Measurements from ENCODE around the gene ABCB8. TPM values are rescaled to one million over a fixed set of nuclear protein-coding genes. Genes with fewer than 3 reads are reported as not detected.
"Not testable (repeated sequence)": the region's sequence is repeated elsewhere in the genome, so short reads cannot be mapped to it uniquely, and the experiment has no call there.

Gene ABCB8
- total RNA-seq, 1 donor = 27.5 TPM

DNA sequence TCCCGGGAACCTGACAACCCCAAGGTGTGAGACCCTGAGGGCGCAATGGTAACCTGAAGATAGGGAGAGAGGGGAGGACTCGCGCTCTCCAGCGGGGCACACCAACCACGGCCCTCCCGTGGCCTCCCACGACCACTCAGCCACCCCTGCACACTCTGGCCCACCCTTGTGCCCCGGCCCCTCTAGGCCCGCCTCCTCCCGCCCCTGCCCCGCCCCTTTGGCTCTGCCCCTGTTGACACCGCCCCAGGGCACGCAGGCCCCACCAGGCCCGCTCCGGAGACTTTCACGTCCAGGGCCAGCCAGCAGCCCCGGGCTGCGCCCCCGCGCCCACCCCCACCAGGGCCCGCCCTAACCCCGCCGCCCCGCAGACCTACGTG, 14.9 kb upstream of the ABCB8 start:
- DNase-seq (ENCODE audit: low read depth in 2 of 3, low spot score in 2 of 3) = no peak

DNA sequence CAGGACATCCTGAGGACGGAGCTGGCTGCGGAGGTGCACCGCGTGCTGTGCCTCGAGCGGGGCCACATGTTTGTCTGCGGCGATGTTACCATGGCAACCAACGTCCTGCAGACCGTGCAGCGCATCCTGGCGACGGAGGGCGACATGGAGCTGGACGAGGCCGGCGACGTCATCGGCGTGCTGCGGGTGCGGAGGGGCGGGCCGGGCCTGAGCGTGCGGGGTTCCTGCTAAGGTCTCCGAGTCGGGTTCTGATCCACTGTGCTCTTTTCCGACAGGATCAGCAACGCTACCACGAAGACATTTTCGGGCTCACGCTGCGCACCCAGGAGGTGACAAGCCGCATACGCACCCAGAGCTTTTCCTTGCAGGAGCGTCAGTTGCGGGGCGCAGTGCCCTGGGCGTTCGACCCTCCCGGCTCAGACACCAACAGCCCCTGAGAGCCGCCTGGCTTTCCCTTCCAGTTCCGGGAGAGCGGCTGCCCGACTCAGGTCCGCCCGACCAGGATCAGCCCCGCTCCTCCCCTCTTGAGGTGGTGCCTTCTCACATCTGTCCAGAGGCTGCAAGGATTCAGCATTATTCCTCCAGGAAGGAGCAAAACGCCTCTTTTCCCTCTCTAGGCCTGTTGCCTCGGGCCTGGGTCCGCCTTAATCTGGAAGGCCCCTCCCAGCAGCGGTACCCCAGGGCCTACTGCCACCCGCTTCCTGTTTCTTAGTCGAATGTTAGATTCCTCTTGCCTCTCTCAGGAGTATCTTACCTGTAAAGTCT, 14.3 kb upstream of the ABCB8 start:
- DNase-seq (ENCODE audit: low read depth in 2 of 3, low spot score in 2 of 3) = peak; percentile 91 to 97 (median 96)

DNA sequence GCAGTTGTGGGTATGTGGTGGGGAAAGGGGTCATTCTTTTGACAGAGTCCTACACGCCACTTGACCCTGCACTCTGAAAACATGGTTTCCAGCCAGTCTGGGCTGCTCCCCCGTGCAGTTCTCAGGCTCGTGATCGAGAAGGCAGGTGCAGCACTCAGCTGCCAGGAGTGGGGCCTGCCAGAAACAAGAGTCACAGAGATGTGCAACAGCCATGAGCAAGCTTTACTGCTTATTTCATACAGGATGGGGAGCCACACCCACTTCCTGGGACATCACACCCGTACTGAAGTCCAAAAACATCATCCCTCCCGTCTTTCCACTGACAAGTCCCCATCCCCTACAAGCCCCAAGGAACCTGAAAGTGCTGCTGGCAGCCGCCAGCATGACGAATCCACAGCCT, 13.3 kb upstream of the ABCB8 start:
- DNase-seq (ENCODE audit: low read depth in 2 of 3, low spot score in 2 of 3) = no peak

DNA sequence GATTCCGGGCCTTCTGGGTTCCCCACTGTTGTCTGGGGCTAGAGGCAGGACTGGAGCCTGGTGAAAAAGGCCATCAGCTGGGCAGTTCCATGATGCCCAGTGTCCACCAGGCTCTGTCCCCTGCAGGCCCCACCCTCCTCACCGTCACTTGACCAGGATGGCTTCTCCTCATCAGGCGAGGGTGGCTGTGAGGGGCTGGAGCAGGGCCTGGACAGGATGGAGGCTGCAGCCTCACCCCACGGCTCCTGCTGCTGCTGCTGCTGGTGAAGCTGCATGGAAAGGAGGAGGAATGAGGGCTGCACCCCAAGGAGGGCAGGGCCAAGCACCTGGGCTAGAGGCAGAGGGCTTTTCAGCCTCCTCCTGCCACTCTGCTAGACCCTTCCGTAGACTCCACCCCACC, 12.3 kb upstream of the ABCB8 start:
- DNase-seq (ENCODE audit: low read depth in 2 of 3, low spot score in 2 of 3) = no peak

DNA sequence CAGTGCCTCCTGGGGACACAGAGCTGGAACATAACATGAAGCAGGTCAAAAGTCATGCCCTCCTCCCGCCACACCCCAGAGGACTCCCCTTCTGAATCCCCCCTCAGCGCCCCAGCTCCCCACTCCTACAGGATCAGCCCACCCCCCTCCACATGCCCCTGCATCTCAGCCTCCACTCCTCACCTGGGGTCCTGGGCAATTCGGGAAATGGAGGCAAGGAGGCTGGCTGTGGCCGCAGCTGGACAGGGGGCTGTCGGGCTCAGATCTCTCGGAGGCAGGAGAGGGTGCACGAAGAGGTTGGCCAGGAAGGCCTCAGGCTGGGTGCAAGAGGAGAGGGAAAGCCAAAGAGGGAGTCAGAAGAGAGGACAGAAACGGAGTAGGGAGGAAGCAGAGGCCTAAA, 11.7 kb upstream of the ABCB8 start:
- DNase-seq (ENCODE audit: low read depth in 2 of 3, low spot score in 2 of 3) = no peak

DNA sequence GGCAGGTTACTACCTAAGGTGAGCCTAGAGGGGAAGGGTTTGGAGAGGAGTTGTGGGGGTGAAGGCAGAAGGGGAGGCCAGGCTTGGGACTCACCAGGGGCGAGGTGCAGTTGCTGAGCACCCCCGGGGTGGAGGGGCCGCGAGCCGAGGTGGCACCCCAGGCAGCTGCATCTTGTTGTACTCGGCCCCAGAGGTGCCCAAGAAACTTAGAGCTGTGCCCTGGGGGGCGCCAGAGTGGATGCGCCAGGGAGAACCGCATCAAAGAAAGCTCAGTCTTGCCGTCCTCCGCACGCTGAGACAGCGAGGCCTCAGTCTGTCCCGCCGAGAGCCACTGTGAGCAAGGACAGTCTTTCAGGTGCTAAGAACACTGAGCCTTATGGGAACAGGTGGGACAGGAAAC, 11.3 kb upstream of the ABCB8 start:
- no peak for DNase-seq (ENCODE audit: low read depth in 2 of 3, low spot score in 2 of 3)

DNA sequence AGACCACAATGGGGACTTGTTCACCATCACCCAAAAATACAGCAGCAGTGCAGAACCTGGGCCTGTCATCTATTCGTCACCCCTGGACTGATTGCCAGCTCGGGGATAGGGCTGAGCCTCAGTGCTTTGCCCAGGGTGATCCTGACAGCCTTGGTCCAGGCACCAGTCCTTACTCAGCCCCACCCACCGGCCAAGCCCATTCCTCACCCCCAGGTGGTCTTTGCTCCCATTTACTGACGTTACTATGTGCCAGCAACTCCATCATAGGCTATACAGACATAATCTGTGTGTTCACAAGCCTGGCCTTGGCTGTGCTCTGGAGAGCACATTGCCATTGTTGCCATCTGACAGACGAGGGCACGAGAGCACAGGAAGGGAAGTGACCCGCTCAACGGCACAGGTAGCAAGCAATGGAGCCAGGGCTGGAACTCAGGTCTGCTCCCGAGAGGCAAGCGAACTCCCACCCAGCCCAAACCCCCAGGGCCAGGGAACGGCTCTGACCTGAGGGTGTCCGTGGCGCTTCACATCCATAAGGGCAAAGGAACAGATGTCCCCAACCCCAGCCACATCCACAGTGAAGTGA, 10.8 kb upstream of the ABCB8 start:
- no peak for DNase-seq (ENCODE audit: low read depth in 2 of 3, low spot score in 2 of 3)

DNA sequence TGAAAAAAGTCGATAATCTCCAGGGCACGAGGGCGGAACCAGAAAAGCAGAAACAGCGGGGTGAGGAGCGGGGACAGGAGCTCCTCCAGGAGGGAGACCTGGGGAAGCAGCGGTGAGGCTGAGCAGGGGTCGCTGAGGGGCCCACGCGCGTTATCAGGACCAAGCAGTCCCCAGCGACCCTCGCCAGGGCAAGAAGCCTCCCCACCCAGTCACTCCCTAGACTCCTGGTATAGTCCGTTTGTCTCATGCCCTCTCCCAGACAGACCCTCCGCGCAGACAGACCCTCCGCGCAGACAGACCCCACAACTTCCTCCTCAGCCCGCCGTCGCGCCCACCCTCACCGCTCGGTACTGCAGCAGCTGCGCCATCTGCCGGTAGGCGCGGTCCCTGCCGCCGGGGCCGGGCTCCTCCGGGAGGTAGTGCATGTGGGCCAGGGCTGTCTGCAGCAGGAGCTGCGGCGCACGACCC, 10.3 kb upstream of the ABCB8 start:
- peak in 2 of 3 donors; percentile 79 to 82 for DNase-seq (ENCODE audit: low read depth in 2 of 3, low spot score in 2 of 3)

DNA sequence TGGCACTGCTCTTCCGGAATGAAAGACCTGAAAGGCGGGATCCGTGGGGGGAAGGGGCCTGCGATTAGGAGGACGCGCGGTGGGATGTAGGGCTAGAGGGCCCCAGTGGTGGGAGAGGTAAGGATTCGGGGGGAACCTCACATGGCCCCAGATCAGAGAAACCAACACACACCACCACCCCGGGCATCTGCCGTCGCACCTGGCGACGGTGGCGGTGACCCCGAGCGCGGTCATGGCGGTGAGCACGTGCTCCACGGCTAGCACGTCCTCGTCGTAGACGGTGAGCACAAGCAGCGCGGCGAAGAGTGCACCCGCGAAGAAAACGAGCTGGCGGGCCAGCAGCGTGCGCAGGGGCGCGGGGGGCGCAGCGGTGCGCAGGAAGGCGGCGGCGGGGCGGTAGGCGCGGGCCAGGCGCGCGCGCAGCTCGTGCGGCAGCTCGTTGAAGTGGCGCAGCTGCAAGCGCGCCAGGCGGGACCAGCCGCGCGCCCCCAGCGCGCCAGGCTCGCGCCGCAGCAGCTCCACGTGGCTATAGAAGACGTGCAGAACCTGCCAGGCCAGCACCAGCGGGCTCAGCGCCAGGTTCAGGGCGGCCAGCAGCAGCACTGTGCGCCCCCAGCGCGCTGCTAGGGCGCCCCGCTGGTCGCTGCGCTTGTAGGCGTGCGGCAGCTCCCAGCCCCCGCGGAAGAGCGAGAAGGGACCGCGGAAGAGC, 9.7 kb upstream of the ABCB8 start:
- peak in 1 of 3 donors; percentile 25 for DNase-seq (ENCODE audit: low read depth in 2 of 3, low spot score in 2 of 3)

DNA sequence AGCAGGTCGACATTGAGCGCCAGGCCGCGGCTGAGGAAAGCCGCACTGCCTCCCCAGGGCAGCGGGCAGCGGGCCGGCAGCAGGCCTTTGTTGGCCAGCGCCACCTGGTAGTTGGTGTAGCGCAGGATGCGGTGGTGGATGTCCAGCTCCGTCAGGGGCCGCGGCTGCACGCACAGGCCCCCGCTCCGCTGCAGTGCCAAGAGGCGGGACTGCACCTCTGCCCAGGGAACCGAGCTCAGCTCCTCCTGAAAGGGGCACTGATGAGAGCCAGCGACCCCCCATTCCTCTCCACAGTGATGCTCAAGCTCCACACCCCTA, 9.2 kb upstream of the ABCB8 start:
- no peak for DNase-seq (ENCODE audit: low read depth in 2 of 3, low spot score in 2 of 3)

DNA sequence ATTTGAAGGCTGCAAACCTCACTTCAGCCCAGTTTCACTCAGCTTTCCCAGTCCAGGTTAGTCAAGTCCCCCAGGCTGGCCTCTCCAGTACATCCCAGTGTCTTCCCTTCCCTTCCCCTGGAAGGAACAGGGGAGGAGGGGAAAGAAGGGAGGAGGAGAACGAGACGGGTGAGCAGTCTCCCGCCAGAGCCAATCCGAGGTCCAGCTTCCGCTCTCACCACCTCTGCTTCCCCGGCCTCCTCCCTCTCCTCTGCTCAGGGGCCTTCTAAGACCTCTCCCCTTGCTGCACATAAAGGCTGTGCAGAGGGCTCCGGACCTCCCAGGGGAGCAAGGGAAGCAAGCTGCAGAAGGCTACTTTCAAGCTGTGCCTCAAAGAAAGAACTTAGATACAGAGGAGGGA, 8.0 kb upstream of the ABCB8 start:
- no peak for DNase-seq (ENCODE audit: low read depth in 2 of 3, low spot score in 2 of 3)

DNA sequence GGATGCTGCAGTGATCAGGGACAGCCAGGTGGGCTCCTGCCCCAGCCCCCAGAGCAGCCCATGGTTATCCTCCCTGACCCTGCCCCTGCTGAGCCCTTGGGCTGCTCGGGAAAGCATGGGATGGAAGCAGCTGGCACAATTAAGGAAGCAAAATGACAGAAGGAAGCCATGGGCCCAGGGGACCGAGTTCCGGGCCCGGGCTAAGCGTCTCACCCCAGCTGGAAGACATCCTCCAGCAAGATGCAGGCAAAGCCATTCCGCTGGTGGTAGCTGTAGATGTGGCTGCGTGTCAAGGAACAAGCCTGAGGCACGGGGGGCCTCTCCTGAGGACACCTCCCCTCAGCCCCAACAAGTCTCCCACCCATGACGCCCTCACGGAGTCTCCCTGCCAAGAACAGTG, 5.0 kb upstream of the ABCB8 start:
- no peak for DNase-seq (ENCODE audit: low read depth in 2 of 3, low spot score in 2 of 3)

DNA sequence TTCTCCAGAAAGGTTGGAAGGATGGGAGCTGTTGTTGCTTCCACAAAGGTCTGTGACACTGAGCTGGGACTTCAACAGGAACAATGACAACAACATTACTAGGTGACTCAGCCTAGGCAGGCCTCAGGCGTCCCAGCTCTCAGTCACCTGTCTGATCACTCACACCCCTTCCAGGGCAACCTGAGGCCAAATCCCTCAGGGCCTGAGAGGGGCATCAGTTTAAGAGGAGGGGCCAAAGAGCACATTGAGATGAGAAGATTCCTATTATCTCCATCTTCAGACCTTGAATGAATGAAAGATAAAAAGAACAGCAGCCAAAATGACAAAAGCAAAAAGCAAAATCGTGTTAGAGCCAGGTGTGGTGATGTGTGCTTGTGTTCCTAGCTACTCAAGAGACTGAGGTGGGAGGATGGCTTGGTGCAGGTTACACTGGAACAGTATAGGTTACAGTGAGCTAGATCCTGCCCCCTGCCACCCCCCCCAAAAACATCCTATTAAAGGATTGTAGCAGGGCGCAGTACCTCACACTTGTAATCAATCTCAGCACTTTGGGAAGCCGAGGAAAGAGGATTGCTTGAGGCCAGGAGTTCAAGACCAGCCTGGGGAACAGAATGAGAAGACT, 3.7 kb upstream of the ABCB8 start, which contains the start of gene ATG9B:
Gene ATG9B, minus strand, starts transcription at position 60 of the 622 bp plus-strand sequence. CDS start 71 bp downstream, outside the sequence.
- no peak for DNase-seq (ENCODE audit: low read depth in 2 of 3, low spot score in 2 of 3)

DNA sequence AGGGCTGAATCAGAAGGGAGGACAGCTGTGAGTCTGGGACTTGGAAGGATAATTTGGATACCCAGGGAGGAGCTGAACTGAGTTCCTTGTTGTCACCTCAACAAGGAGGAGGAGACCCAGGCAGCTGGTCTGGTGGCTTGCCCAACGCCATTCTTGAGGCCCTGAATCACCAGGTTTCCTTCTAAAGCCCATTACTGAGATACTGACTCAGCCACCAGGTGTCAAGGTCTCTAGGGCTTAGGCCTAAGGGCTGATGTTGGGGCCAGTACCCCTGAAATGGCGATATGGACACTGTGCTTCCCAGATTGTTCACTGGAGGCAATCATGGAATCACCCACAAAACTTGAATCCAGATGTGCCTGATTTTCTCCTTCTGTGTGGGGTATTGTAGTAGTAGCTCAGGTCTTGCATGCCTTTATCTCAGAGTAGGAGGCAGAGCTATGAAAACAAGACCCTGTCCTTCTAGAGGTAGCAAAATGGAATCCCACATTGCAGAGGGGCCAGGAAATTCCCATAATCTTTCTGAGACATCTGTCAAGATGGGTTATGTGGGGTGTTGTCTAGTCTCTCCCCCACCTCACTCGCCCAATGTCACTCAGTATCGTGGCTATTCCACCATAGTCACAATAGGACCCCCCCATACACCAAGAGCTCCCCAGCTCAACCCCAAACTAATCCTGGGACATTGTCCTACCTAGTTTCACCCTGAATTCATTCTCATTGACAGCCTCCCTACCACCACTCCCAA, 2.2 kb upstream of the ABCB8 start:
- no peak for DNase-seq (ENCODE audit: low read depth in 2 of 3, low spot score in 2 of 3)

DNA sequence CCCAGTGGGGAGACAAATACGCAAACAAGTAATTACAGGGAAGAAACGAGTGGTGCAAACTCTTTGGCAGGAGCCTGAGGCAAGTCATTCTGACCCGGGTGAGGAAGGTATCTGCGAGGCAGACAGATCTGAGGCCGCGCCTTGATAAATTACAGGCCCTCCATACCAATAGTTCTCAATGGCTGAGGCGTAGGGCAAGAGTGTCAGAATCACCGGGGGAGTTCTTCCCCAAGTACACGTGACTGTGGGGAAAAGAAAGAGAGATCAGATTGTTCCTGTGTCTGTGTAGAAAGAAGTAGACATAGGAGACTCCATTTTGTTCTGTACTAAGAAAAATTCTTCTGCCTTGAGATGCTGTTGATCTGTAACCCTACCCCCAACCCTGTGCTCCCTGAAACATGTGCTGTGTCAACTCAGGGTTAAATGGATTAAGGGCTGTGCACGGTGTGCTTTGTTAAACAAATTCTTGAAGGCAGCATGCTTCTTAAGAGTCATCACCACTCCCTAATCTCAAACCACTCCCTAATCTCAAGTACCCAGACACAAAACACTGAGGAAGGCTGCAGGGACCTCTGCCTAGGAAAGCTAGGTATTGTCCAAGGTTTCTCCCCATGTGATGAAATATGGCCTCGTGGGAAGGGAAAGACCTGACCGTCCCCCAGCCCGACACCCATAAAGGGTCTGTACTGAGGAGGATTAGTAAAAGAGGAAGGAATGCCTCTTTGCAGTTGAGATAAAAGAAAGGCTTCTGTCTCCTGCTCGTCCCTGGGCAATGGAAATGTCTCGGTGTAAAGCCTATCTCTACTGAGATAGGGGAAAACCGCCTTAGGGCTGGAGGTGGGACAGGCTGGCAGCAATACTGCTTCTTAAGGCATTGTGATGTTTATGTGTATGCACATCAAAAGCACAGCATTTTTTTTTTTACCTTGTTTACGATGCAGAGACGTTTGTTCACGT, 1.2 kb upstream of the ABCB8 start:
- not testable (repeated sequence) for DNase-seq (ENCODE audit: low read depth in 2 of 3, low spot score in 2 of 3)

DNA sequence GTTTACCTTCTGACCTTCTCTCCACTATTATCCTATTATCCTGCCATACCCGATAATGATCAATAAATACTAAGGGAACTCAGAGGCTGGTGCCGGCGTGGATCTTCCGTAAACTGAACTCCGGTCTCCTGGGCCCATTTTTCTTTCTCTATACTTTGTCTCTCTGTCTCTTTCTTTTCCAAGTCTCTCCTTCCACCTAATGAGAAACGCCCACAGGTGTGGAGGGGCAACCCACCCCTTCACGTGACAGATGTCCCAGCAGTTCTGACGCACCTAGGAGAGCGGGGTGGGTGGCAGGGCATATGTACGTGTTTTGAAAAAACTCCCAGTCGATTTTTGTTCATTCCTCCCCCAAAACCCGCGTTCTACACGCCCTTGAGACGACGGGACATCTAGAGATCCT, 521 bp upstream of the ABCB8 start:
- DNase-seq (ENCODE audit: low read depth in 2 of 3, low spot score in 2 of 3) = not testable (repeated sequence)

DNA sequence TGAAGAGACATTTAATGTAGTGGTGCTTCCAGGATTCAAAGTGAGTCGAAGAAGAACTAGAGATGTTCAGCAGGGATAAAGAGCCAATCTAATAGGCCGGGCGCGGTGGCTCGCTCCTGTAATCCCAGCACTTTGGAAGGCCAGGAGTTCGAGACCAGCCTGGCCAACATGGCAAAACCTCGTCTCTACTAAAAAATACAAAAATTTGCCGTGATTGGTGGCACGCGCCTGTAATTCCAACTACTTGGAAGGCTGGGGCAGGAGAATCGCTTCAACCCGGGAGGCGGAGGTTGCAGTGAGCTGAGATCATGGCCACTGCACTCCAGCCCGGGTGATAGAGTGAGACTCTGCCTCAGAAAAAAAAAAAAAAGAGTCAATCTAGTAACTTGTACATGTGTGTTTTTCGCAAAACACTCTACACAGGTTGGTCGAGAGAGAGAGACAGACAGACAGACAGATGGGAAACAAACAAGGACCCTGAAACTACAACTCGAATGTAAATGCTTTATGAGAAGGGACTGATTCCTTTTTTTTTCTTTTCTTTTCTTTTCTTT, 775 bp downstream of the ABCB8 start:
- no peak for DNase-seq (ENCODE audit: low read depth in 2 of 3, low spot score in 2 of 3)

DNA sequence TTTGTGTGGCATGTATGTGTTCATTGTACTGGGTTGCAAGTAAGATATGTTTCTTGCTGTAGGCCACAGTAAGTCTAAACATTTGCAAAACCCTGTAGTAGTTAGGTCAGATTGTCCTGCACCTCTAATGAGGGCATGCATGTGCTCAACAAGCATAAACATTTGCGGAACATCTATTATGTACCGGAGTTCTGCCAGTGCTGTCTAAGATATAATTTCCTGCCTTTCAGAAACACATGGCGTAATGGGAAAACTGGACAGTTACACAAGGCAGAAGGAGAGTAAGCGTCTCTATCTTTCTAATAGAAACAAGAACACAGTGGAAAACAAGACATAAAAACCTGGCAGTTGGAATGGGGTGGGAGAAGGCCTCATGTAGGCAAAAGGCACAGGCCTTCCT, 2.8 kb downstream of the ABCB8 start:
- no peak for DNase-seq (ENCODE audit: low read depth in 2 of 3, low spot score in 2 of 3)
